Endodermal cell (in vitro differentiated cells): ENCODE results near the gene RHBDF1. TPM values are rescaled to one million over a fixed set of nuclear protein-coding genes. Genes with fewer than 3 reads are reported as not detected.

ENCODE experiments used
- DNase-seq: peaks from one replicate; pipeline ENCODE4 v3.0.0-alpha.2; 2017
- H3K27ac ChIP-seq: 2 replicates; pipeline ENCODE4 v1.5.1; 2013; ENCODE audit warnings: mild to moderate bottlenecking, low read depth, low read length, moderate library complexity
- H3K27me3 ChIP-seq: 2 replicates; pipeline ENCODE4 v1.6.1; 2013; ENCODE audit warnings: mild to moderate bottlenecking, low read length, moderate library complexity; ENCODE audit not compliant: insufficient read depth, control insufficient read depth, poor library complexity, severe bottlenecking
- H3K36me3 ChIP-seq: 2 replicates; pipeline ENCODE4 v1.7.0; 2013; ENCODE audit warnings: mild to moderate bottlenecking, low read length, moderate library complexity; ENCODE audit not compliant: control insufficient read depth, insufficient read depth
- H3K4me1 ChIP-seq: one replicate; pipeline ENCODE4 v1.7.0; 2013; ENCODE audit warnings: low read length; ENCODE audit not compliant: control insufficient read depth, insufficient read depth
- H3K4me3 ChIP-seq: 2 replicates; pipeline ENCODE4 v1.5.1; 2013; ENCODE audit warnings: mild to moderate bottlenecking, low read length, moderate library complexity
- H3K9ac ChIP-seq: 2 replicates; pipeline ENCODE4 v1.6.1; 2013; ENCODE audit warnings: mild to moderate bottlenecking, low read length, moderate library complexity; ENCODE audit not compliant: poor library complexity, severe bottlenecking; ENCODE audit errors: extremely low read depth
- H3K9me3 ChIP-seq: 2 replicates; pipeline ENCODE4 v1.6.1; 2013; ENCODE audit warnings: mild to moderate bottlenecking, low read length, moderate library complexity; ENCODE audit not compliant: control insufficient read depth
- H3K27ac Mint-ChIP-seq: 2 replicates; pipeline ENCODE4 v1.8.0; 2020; ENCODE audit warnings: mixed read lengths
- H3K27me3 Mint-ChIP-seq: 2 replicates; pipeline ENCODE4 v1.8.0; 2021; ENCODE audit warnings: mild to moderate bottlenecking, mixed read lengths; ENCODE audit not compliant: insufficient read depth
- H3K36me3 Mint-ChIP-seq: 2 replicates; pipeline ENCODE4 v1.8.0; 2020; ENCODE audit warnings: low read depth, mixed read lengths
- H3K4me1 Mint-ChIP-seq: 2 replicates; pipeline ENCODE4 v1.8.0; 2020; ENCODE audit warnings: mixed read lengths
- H3K4me3 Mint-ChIP-seq: 2 replicates; pipeline ENCODE4 v1.8.0; 2020; ENCODE audit warnings: mild to moderate bottlenecking, moderate library complexity, mixed read lengths
- H3K9me3 Mint-ChIP-seq: 2 replicates; pipeline ENCODE4 v1.8.0; 2020; ENCODE audit warnings: mild to moderate bottlenecking, mixed read lengths
- CTCF ChIP-seq: fragments of 200-600 bp; sonication (generic); conservative IDR thresholded peaks from 2 replicates; pipeline ENCODE4 v1.5.0; 2021; ENCODE audit warnings: antibody characterized with exemption, mild to moderate bottlenecking
- WGBS, 2 experiments: methylation state at CpG; one replicate each; pipeline versions ENCODE4 v1.1.5 to v1.1.7; 2013; ENCODE audit warnings: missing lambda C conversion rate in 2 of 2, mixed read lengths in 1 of 2; ENCODE audit not compliant: insufficient coverage in 1 of 2, insufficient read length in 1 of 2; 5-methylcytosine and 5-hydroxymethylcytosine counted together
- total RNA-seq, 2 donors: library from RNA; stranded (reverse); fragmentation: NEBNext Ultra II Directional in 1 of 2; extraction: Animal tissue kit (Norgen Biotek cat#: 25700) in 1 of 2; gene quantifications; 2 replicates in 1 of 2; 3 replicates in 1 of 2; pipeline ENCODE4 v1.2.1, GENCODE V29; 2021

RHBDF1 gene
- total RNA-seq, 2 donors from 2014 or later: 70.7 to 76.4 TPM

- Histone ChIP-seq H3K9ac (no peak overlapping the region), H3K4me3 (no peak overlapping the region), H3K36me3 (peaks cover 5% of the 10 kb centered on the region), H3K27ac (no peak overlapping the region), H3K4me1 (no peaks in the 10 kb centered on the region), H3K27me3 (no peaks in the 10 kb centered on the region), H3K9me3 (no peaks in the 10 kb centered on the region)
- 90 to 94% methylated on average over 4 to 5 of the region's 5 CpGs for WGBS, 2 experiments
- no peak for TF ChIP-seq CTCF
- Mint-ChIP-seq H3K4me3 (no peak overlapping the region), H3K27ac (no peak overlapping the region), H3K27me3 (no peaks in the 10 kb centered on the region), H3K36me3 (peaks cover 18% of the 10 kb centered on the region), H3K4me1 (peaks cover 7% of the 10 kb centered on the region), H3K9me3 (no peaks in the 10 kb centered on the region)
- no peak for DNase-seq
Measured at GRCh38 chr16:119295-119694, 46.9 kb upstream of the RHBDF1 start.

GRCh38 chr16:118857-119256, 46.4 kb upstream of the RHBDF1 start:
- H3K36me3 ChIP-seq: peaks cover 5% of the 10 kb centered on the region
- no peaks in the 10 kb centered on the region for H3K9me3 ChIP-seq
- 94 to 100% methylated on average over 1 to 2 of the region's 2 CpGs for WGBS, 2 experiments
- no peak overlapping the region for H3K9ac ChIP-seq
- Mint-ChIP-seq H3K4me1 (peaks cover 7% of the 10 kb centered on the region), H3K9me3 (no peaks in the 10 kb centered on the region), H3K27me3 (no peaks in the 10 kb centered on the region), H3K36me3 (peaks cover 18% of the 10 kb centered on the region), H3K4me3 (no peak overlapping the region), H3K27ac (no peak overlapping the region)
- no peak overlapping the region for H3K4me3 ChIP-seq
- H3K27me3 ChIP-seq: no peaks in the 10 kb centered on the region
- no peak overlapping the region for H3K27ac ChIP-seq
- no peak for DNase-seq
- no peaks in the 10 kb centered on the region for H3K4me1 ChIP-seq
- TF ChIP-seq CTCF: no peak

- Histone ChIP-seq H3K9ac (no peak overlapping the region), H3K36me3 (peaks cover 5% of the 10 kb centered on the region), H3K4me1 (peaks cover 4% of the 10 kb centered on the region), H3K27me3 (no peaks in the 10 kb centered on the region), H3K4me3 (no peak overlapping the region), H3K27ac (no peak overlapping the region), H3K9me3 (no peaks in the 10 kb centered on the region)
- H3K4me3 Mint-ChIP-seq: no peak overlapping the region
- H3K4me1 Mint-ChIP-seq: peaks cover 14% of the 10 kb centered on the region
- TF ChIP-seq CTCF: peak; percentile 92
- whole genome bisulfite sequencing, 2 experiments: 78 to 86% methylated on average over 15 to 19 of the region's 19 CpGs
- no peaks in the 10 kb centered on the region for H3K27me3 Mint-ChIP-seq
- H3K36me3 Mint-ChIP-seq: peaks cover 22% of the 10 kb centered on the region
- H3K9me3 Mint-ChIP-seq: no peaks in the 10 kb centered on the region
- peak; percentile 93 for DNase-seq
- no peak overlapping the region for H3K27ac Mint-ChIP-seq
Measured at GRCh38 chr16:117379-118365, 45.2 kb upstream of the RHBDF1 start.
